H9 (cell line): Measurements from ENCODE around the gene ANKRD44. TPM values are rescaled to one million over a fixed set of nuclear protein-coding genes. Genes with fewer than 3 reads are reported as not detected.

ENCODE experiments used
- DNase-seq: peaks from one replicate; pipeline ENCODE4 v3.0.0-alpha.2; 2017
- H2AFZ ChIP-seq: one replicate; pipeline ENCODE4 v1.6.1; 2013; ENCODE audit warnings: mild to moderate bottlenecking, low read length, control low read depth, moderate library complexity
- H2AK5ac ChIP-seq: 2 replicates; pipeline ENCODE4 v1.6.1; 2013; ENCODE audit warnings: low read length, control low read depth, mixed read lengths; ENCODE audit not compliant: insufficient read length
- H2BK120ac ChIP-seq: one replicate; pipeline ENCODE4 v1.6.1; 2013; ENCODE audit warnings: low read depth, mild to moderate bottlenecking, low read length, control low read depth, inconsistent platforms; ENCODE audit not compliant: poor library complexity, severe bottlenecking
- H2BK12ac ChIP-seq: 2 replicates; pipeline ENCODE4 v1.6.1; 2013; ENCODE audit warnings: low read length, control low read depth, mixed read lengths, low read depth; ENCODE audit not compliant: insufficient read length
- H2BK15ac ChIP-seq: 2 replicates; pipeline ENCODE4 v1.6.1; 2013; ENCODE audit warnings: low read depth, low read length, control low read depth
- H2BK20ac ChIP-seq: one replicate; pipeline ENCODE4 v1.6.1; 2013; ENCODE audit warnings: low read depth, mild to moderate bottlenecking, low read length, control low read depth, inconsistent platforms; ENCODE audit not compliant: poor library complexity, severe bottlenecking
- H2BK5ac ChIP-seq: 2 replicates; pipeline ENCODE4 v1.6.1; 2013; ENCODE audit warnings: low read length, control low read depth, mixed read lengths; ENCODE audit not compliant: insufficient read length
- H3K14ac ChIP-seq: 2 replicates; pipeline ENCODE4 v1.6.1; 2013; ENCODE audit warnings: low read length, control low read depth; ENCODE audit not compliant: insufficient read depth
- H3K18ac ChIP-seq: 2 replicates; pipeline ENCODE4 v1.6.1; 2013; ENCODE audit warnings: low read depth, mild to moderate bottlenecking, mixed read lengths, low read length, control low read depth; ENCODE audit not compliant: insufficient read length
- H3K23ac ChIP-seq: 2 replicates; pipeline ENCODE4 v1.6.1; 2013; ENCODE audit warnings: low read length, control low read depth, mixed read lengths, low read depth; ENCODE audit not compliant: insufficient read length
- H3K23me2 ChIP-seq: 2 replicates; pipeline ENCODE4 v1.6.1; 2013; ENCODE audit warnings: low read depth, mild to moderate bottlenecking, mixed read lengths, low read length, control low read depth; ENCODE audit not compliant: insufficient read length, poor library complexity, severe bottlenecking
- H3K27ac ChIP-seq: 2 replicates; pipeline ENCODE4 v1.5.1; 2013; ENCODE audit warnings: low read length, control low read depth, mixed read lengths, low read depth; ENCODE audit not compliant: insufficient read length
- H3K27me3 ChIP-seq: 2 replicates; pipeline ENCODE4 v1.6.1; 2013; ENCODE audit warnings: low read length, control low read depth, inconsistent platforms; ENCODE audit not compliant: insufficient read depth
- H3K4ac ChIP-seq: 2 replicates; pipeline ENCODE4 v1.6.1; 2013; ENCODE audit warnings: low read depth, mild to moderate bottlenecking, control low read depth, inconsistent platforms, low read length, moderate library complexity
- H3K4me1 ChIP-seq: 2 replicates; pipeline ENCODE4 v1.6.1; 2013; ENCODE audit warnings: low read length, control low read depth, inconsistent platforms; ENCODE audit not compliant: insufficient read depth
- H3K4me2 ChIP-seq: 2 replicates; pipeline ENCODE4 v1.6.1; 2013; ENCODE audit warnings: low read length, control low read depth, mixed read lengths; ENCODE audit not compliant: insufficient read length, insufficient read depth
- H3K56ac ChIP-seq: 2 replicates; pipeline ENCODE4 v1.6.1; 2013; ENCODE audit warnings: low read depth, mild to moderate bottlenecking, mixed read lengths, low read length, control low read depth; ENCODE audit not compliant: insufficient read length
- H3K79me1 ChIP-seq: 2 replicates; pipeline ENCODE4 v1.6.1; 2013; ENCODE audit warnings: low read depth, mild to moderate bottlenecking, moderate library complexity, low read length, control low read depth, inconsistent platforms; ENCODE audit not compliant: insufficient read depth, poor library complexity, severe bottlenecking
- H3K79me2 ChIP-seq: 2 replicates; pipeline ENCODE4 v1.6.1; 2013; ENCODE audit warnings: low read length, control low read depth, inconsistent platforms; ENCODE audit not compliant: insufficient read depth
- H3K9ac ChIP-seq: 2 replicates; pipeline ENCODE4 v1.6.1; 2013; ENCODE audit warnings: low read length, control low read depth, mixed read lengths; ENCODE audit not compliant: insufficient read length; ENCODE audit errors: extremely low read depth
- H3K9me3 ChIP-seq: one replicate; pipeline ENCODE4 v1.6.1; 2013; ENCODE audit warnings: low read depth, low read length, inconsistent platforms; ENCODE audit not compliant: control insufficient read depth
- H3T11ph ChIP-seq: one replicate; pipeline ENCODE4 v1.6.1; 2013; ENCODE audit warnings: mild to moderate bottlenecking, low read length, control low read depth, inconsistent platforms
- H4K20me1 ChIP-seq: one replicate; pipeline ENCODE4 v1.6.1; 2013; ENCODE audit not compliant: control insufficient read depth, insufficient read length, insufficient read depth
- H4K5ac ChIP-seq: 2 replicates; pipeline ENCODE4 v1.6.1; 2013; ENCODE audit warnings: low read depth, mild to moderate bottlenecking, mixed read lengths, low read length, control low read depth; ENCODE audit not compliant: insufficient read length
- H4K8ac ChIP-seq: replicated peaks from 2 replicates; pipeline ENCODE4 v1.6.1; 2013; ENCODE audit warnings: low read length, control low read depth, mixed read lengths, low read depth; ENCODE audit not compliant: insufficient read length
- H4K91ac ChIP-seq: 2 replicates; pipeline ENCODE4 v1.6.1; 2013; ENCODE audit warnings: low read depth, mild to moderate bottlenecking, moderate library complexity, mixed read lengths, low read length, control low read depth; ENCODE audit not compliant: insufficient read length
- H3K27ac Mint-ChIP-seq, 3 experiments: 2 replicates in 2 of 3; 3 replicates in 1 of 3; pipeline ENCODE4 v1.8.0; 2020 to 2021; ENCODE audit warnings: mixed read lengths in 3 of 3, mild to moderate bottlenecking in 1 of 3, moderate library complexity in 1 of 3
- H3K27me3 Mint-ChIP-seq: 2 replicates; pipeline ENCODE4 v1.8.0; 2021; ENCODE audit warnings: low read depth, mild to moderate bottlenecking, moderate library complexity, mixed read lengths
- H3K36me3 Mint-ChIP-seq, 3 experiments: 2 replicates in 2 of 3; 3 replicates in 1 of 3; pipeline ENCODE4 v1.8.0; 2020 to 2021; ENCODE audit warnings: low read depth in 3 of 3, mixed read lengths in 3 of 3; ENCODE audit not compliant: insufficient read depth in 1 of 3
- H3K4me1 Mint-ChIP-seq, 2 experiments: 2 replicates each; pipeline ENCODE4 v1.8.0; 2020; ENCODE audit warnings: mixed read lengths in 2 of 2
- H3K4me3 Mint-ChIP-seq, 2 experiments: 2 replicates in 1 of 2; 3 replicates in 1 of 2; pipeline ENCODE4 v1.8.0; 2020 to 2021; ENCODE audit warnings: mild to moderate bottlenecking in 2 of 2, mixed read lengths in 2 of 2, moderate library complexity in 1 of 2
- H3K9me3 Mint-ChIP-seq, 2 experiments: 2 replicates in 1 of 2; 3 replicates in 1 of 2; pipeline ENCODE4 v1.8.0; 2020; ENCODE audit warnings: mild to moderate bottlenecking in 2 of 2, mixed read lengths in 2 of 2, moderate library complexity in 1 of 2
- WGBS: extraction: QIAGEN DNeasy Blood & Tissue Kit; methylation state at CpG from one replicate; pipeline ENCODE4 v1.1.7; 2013; ENCODE audit warnings: missing lambda C conversion rate, low lambda C conversion rate, mixed read lengths; ENCODE audit not compliant: insufficient read length; ENCODE audit errors: extremely low coverage; 5-methylcytosine and 5-hydroxymethylcytosine counted together
- total RNA-seq: library from RNA; stranded (reverse); gene quantifications from 2 replicates; pipeline ENCODE4 v1.2.1, GENCODE V29; 2021
- TF ChIP-seq, protein P1 (sequence below): fragments of 200-600 bp; sonication (generic); conservative IDR thresholded peaks from 3 replicates; pipeline ENCODE4 v1.8.0; 2021; ENCODE audit warnings: antibody characterized with exemption, mild to moderate bottlenecking

Gene ANKRD44
- total RNA-seq, 1 experiment from 2014 or later = 1.9 TPM

DNA sequence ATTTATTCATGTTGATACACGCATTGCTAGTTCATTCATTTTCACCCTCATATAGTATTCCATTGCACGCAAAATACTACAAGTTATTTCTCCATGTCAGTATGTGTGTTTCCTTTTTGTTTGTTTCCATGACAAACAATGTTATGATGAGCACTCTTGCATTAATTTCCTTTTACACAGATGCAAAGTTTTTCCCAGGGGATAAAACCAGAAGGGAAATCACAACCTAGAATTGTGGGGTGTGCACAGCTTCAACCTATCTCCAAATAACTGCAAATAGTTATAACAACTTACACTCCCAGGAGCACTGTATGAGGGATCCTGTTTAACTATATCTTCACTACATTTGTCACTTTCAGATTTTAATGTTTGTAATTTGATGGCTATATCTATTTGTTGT lies 87.1 kb downstream of the ANKRD44 start:
- no peak overlapping the region for H3K9ac ChIP-seq
- H3K79me1 ChIP-seq = no peaks in the 10 kb centered on the region
- no peaks in the 10 kb centered on the region for H3K4me1 ChIP-seq
- no peaks in the 10 kb centered on the region for H4K20me1 ChIP-seq
- no peak overlapping the region for H2BK12ac ChIP-seq
- H3K36me3 Mint-ChIP-seq = no peaks in the 10 kb centered on the region
- no peak overlapping the region for H3K56ac ChIP-seq
- WGBS = no CpG with 5 or more reads among the region's 2 CpGs
- TF ChIP-seq, protein P1, sequence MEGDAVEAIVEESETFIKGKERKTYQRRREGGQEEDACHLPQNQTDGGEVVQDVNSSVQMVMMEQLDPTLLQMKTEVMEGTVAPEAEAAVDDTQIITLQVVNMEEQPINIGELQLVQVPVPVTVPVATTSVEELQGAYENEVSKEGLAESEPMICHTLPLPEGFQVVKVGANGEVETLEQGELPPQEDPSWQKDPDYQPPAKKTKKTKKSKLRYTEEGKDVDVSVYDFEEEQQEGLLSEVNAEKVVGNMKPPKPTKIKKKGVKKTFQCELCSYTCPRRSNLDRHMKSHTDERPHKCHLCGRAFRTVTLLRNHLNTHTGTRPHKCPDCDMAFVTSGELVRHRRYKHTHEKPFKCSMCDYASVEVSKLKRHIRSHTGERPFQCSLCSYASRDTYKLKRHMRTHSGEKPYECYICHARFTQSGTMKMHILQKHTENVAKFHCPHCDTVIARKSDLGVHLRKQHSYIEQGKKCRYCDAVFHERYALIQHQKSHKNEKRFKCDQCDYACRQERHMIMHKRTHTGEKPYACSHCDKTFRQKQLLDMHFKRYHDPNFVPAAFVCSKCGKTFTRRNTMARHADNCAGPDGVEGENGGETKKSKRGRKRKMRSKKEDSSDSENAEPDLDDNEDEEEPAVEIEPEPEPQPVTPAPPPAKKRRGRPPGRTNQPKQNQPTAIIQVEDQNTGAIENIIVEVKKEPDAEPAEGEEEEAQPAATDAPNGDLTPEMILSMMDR = no peak
- no peak overlapping the region for H4K5ac ChIP-seq
- no peak overlapping the region for H2AFZ ChIP-seq
- H3K4me1 Mint-ChIP-seq = no peaks in the 10 kb centered on the region
- no peaks in the 10 kb centered on the region for H3K9me3 ChIP-seq
- no peaks in the 10 kb centered on the region for H3K9me3 Mint-ChIP-seq
- H3K23me2 ChIP-seq = no peaks in the 10 kb centered on the region
- no peak overlapping the region for H3K27ac ChIP-seq
- no peak for DNase-seq
- no peak overlapping the region for H3K27ac Mint-ChIP-seq
- no peaks in the 10 kb centered on the region; the same call in 1 of the 2 replicates for H3K27me3 Mint-ChIP-seq
- H4K8ac ChIP-seq = no peak overlapping the region
- H3K4me2 ChIP-seq = no peak overlapping the region
- H3K4ac ChIP-seq = no peak overlapping the region
- H2BK120ac ChIP-seq = no peak overlapping the region
- H3T11ph ChIP-seq = no peak overlapping the region
- no peak overlapping the region for H2BK5ac ChIP-seq
- no peaks in the 10 kb centered on the region for H3K79me2 ChIP-seq
- H3K4me3 Mint-ChIP-seq = no peak overlapping the region
- no peak overlapping the region for H3K14ac ChIP-seq
- H3K23ac ChIP-seq = no peak overlapping the region
- no peak overlapping the region for H3K18ac ChIP-seq
- no peak overlapping the region for H2AK5ac ChIP-seq
- no peak overlapping the region for H4K91ac ChIP-seq
- H2BK20ac ChIP-seq = no peak overlapping the region
- no peak overlapping the region for H2BK15ac ChIP-seq
- no peaks in the 10 kb centered on the region for H3K27me3 ChIP-seq
